ENCODE results near the gene RASA3.
"Not testable (repeated sequence)": the region's sequence is repeated elsewhere in the genome, so short reads cannot be mapped to it uniquely, and the experiment has no call there.

The RASA3 gene

GRCh38 chr13:114115796-114116195 lies 16.6 kb downstream of the RASA3 start:
- H3K4me3 ChIP-seq (ENCODE audit: low read length), result no peak overlapping the region
- no peaks in the 10 kb centered on the region for H3K27me3 ChIP-seq (ENCODE audit: insufficient read depth, low read length)
- no peaks in the 10 kb centered on the region for H3K9me3 ChIP-seq (ENCODE audit: low read length)
- H2AFZ ChIP-seq (ENCODE audit: low read depth, low read length), result no peak overlapping the region
- peaks cover 49% of the 10 kb centered on the region for H3K4me1 ChIP-seq (ENCODE audit: insufficient read depth, low read length)
- peaks cover 2% of the 10 kb centered on the region for H3K36me3 ChIP-seq (ENCODE audit: insufficient read depth, low read length)

GRCh38 chr13:114115191-114115671 lies 17.2 kb downstream of the RASA3 start:
- no peak overlapping the region for H3K4me3 ChIP-seq (ENCODE audit: low read length)
- H2AFZ ChIP-seq (ENCODE audit: low read depth, low read length), result no peak overlapping the region
- H3K9me3 ChIP-seq (ENCODE audit: low read length), result no peaks in the 10 kb centered on the region
- peaks cover 2% of the 10 kb centered on the region for H3K36me3 ChIP-seq (ENCODE audit: insufficient read depth, low read length)
- H3K4me1 ChIP-seq (ENCODE audit: insufficient read depth, low read length), result peaks cover 51% of the 10 kb centered on the region
- no peaks in the 10 kb centered on the region for H3K27me3 ChIP-seq (ENCODE audit: insufficient read depth, low read length)

GRCh38 chr13:114114666-114115065 lies 17.8 kb downstream of the RASA3 start:
- H3K4me3 ChIP-seq (ENCODE audit: low read length); H3K9me3 ChIP-seq (ENCODE audit: low read length): not testable (repeated sequence)
- H3K4me1 ChIP-seq (ENCODE audit: insufficient read depth, low read length), result peaks cover 57% of the 10 kb centered on the region

GRCh38 chr13:114114006-114114640 lies 18.3 kb downstream of the RASA3 start:
- no peak overlapping the region for H3K4me3 ChIP-seq (ENCODE audit: low read length)
- H3K36me3 ChIP-seq (ENCODE audit: insufficient read depth, low read length), result peaks cover 2% of the 10 kb centered on the region
- no peaks in the 10 kb centered on the region for H3K9me3 ChIP-seq (ENCODE audit: low read length)
- H2AFZ ChIP-seq (ENCODE audit: low read depth, low read length), result no peak overlapping the region
- H3K4me1 ChIP-seq (ENCODE audit: insufficient read depth, low read length), result peaks cover 59% of the 10 kb centered on the region
- no peaks in the 10 kb centered on the region for H3K27me3 ChIP-seq (ENCODE audit: insufficient read depth, low read length)

More at GRCh38 chr13:114114666-114115065, 17.8 kb downstream of the RASA3 start:
- H3K36me3 ChIP-seq (ENCODE audit: insufficient read depth, low read length); H3K27me3 ChIP-seq (ENCODE audit: insufficient read depth, low read length); H2AFZ ChIP-seq (ENCODE audit: low read depth, low read length): not testable (repeated sequence)

GRCh38 chr13:114113395-114113794 lies 19.0 kb downstream of the RASA3 start:
- H3K4me1 ChIP-seq (ENCODE audit: insufficient read depth, low read length), result peaks cover 55% of the 10 kb centered on the region
- H3K4me3 ChIP-seq (ENCODE audit: low read length); H3K9me3 ChIP-seq (ENCODE audit: low read length); H3K27me3 ChIP-seq (ENCODE audit: insufficient read depth, low read length); H3K36me3 ChIP-seq (ENCODE audit: insufficient read depth, low read length); H2AFZ ChIP-seq (ENCODE audit: low read depth, low read length): not testable (repeated sequence)

- Histone ChIP-seq H3K36me3 (ENCODE audit: insufficient read depth, low read length) (peaks cover 4% of the 10 kb centered on the region), H3K27me3 (ENCODE audit: insufficient read depth, low read length) (no peaks in the 10 kb centered on the region), H2AFZ (ENCODE audit: low read depth, low read length) (no peak overlapping the region), H3K9me3 (ENCODE audit: low read length) (no peaks in the 10 kb centered on the region), H3K4me1 (ENCODE audit: insufficient read depth, low read length) (peaks cover 50% of the 10 kb centered on the region), H3K4me3 (ENCODE audit: low read length) (no peak overlapping the region)
Measured at GRCh38 chr13:114112826-114113322, 19.5 kb downstream of the RASA3 start.

GRCh38 chr13:114112231-114112825 lies 20.1 kb downstream of the RASA3 start:
- Histone ChIP-seq H2AFZ (ENCODE audit: low read depth, low read length) (peak overlapping the region; percentile 4), H3K27me3 (ENCODE audit: insufficient read depth, low read length) (no peaks in the 10 kb centered on the region), H3K4me3 (ENCODE audit: low read length) (peak overlapping the region; percentile 8), H3K36me3 (ENCODE audit: insufficient read depth, low read length) (peaks cover 4% of the 10 kb centered on the region), H3K9me3 (ENCODE audit: low read length) (no peaks in the 10 kb centered on the region), H3K4me1 (ENCODE audit: insufficient read depth, low read length) (peaks cover 49% of the 10 kb centered on the region)

GRCh38 chr13:114111577-114111976 lies 20.8 kb downstream of the RASA3 start:
- H3K27me3 ChIP-seq (ENCODE audit: insufficient read depth, low read length), result no peaks in the 10 kb centered on the region
- H3K4me1 ChIP-seq (ENCODE audit: insufficient read depth, low read length), result peaks cover 49% of the 10 kb centered on the region
- H3K9me3 ChIP-seq (ENCODE audit: low read length), result no peaks in the 10 kb centered on the region
- H3K4me3 ChIP-seq (ENCODE audit: low read length), result no peak overlapping the region
- peaks cover 7% of the 10 kb centered on the region for H3K36me3 ChIP-seq (ENCODE audit: insufficient read depth, low read length)
- H2AFZ ChIP-seq (ENCODE audit: low read depth, low read length), result peak overlapping the region; percentile 4

GRCh38 chr13:114110830-114111189 lies 21.6 kb downstream of the RASA3 start:
- H2AFZ ChIP-seq (ENCODE audit: low read depth, low read length); H3K36me3 ChIP-seq (ENCODE audit: insufficient read depth, low read length); H3K4me3 ChIP-seq (ENCODE audit: low read length); H3K9me3 ChIP-seq (ENCODE audit: low read length); H3K27me3 ChIP-seq (ENCODE audit: insufficient read depth, low read length): not testable (repeated sequence)
- peaks cover 44% of the 10 kb centered on the region for H3K4me1 ChIP-seq (ENCODE audit: insufficient read depth, low read length)

GRCh38 chr13:114110091-114110829 lies 22.2 kb downstream of the RASA3 start:
- peaks cover 40% of the 10 kb centered on the region for H3K4me1 ChIP-seq (ENCODE audit: insufficient read depth, low read length)
- H3K27me3 ChIP-seq (ENCODE audit: insufficient read depth, low read length), result no peaks in the 10 kb centered on the region
- H2AFZ ChIP-seq (ENCODE audit: low read depth, low read length), result no peak overlapping the region
- no peaks in the 10 kb centered on the region for H3K9me3 ChIP-seq (ENCODE audit: low read length)
- peaks cover 6% of the 10 kb centered on the region for H3K36me3 ChIP-seq (ENCODE audit: insufficient read depth, low read length)
- no peak overlapping the region for H3K4me3 ChIP-seq (ENCODE audit: low read length)

GRCh38 chr13:114109641-114110041 lies 22.8 kb downstream of the RASA3 start:
- Histone ChIP-seq H3K27me3 (ENCODE audit: insufficient read depth, low read length) (no peaks in the 10 kb centered on the region), H3K36me3 (ENCODE audit: insufficient read depth, low read length) (peaks cover 6% of the 10 kb centered on the region), H3K4me3 (ENCODE audit: low read length) (no peak overlapping the region), H2AFZ (ENCODE audit: low read depth, low read length) (no peak overlapping the region), H3K9me3 (ENCODE audit: low read length) (no peaks in the 10 kb centered on the region), H3K4me1 (ENCODE audit: insufficient read depth, low read length) (peaks cover 40% of the 10 kb centered on the region)

- H3K36me3 ChIP-seq (ENCODE audit: insufficient read depth, low read length), result peaks cover 6% of the 10 kb centered on the region
- H3K4me3 ChIP-seq (ENCODE audit: low read length), result no peak overlapping the region
- no peak overlapping the region for H2AFZ ChIP-seq (ENCODE audit: low read depth, low read length)
- no peaks in the 10 kb centered on the region for H3K27me3 ChIP-seq (ENCODE audit: insufficient read depth, low read length)
- H3K9me3 ChIP-seq (ENCODE audit: low read length), result no peaks in the 10 kb centered on the region
- peaks cover 40% of the 10 kb centered on the region for H3K4me1 ChIP-seq (ENCODE audit: insufficient read depth, low read length)
Measured at GRCh38 chr13:114108894-114109293, 23.5 kb downstream of the RASA3 start.

GRCh38 chr13:114108141-114108761 lies 24.2 kb downstream of the RASA3 start:
- no peak overlapping the region for H3K4me3 ChIP-seq (ENCODE audit: low read length)
- H3K27me3 ChIP-seq (ENCODE audit: insufficient read depth, low read length), result no peaks in the 10 kb centered on the region
- H3K36me3 ChIP-seq (ENCODE audit: insufficient read depth, low read length), result peaks cover 6% of the 10 kb centered on the region
- H2AFZ ChIP-seq (ENCODE audit: low read depth, low read length), result no peak overlapping the region
- H3K4me1 ChIP-seq (ENCODE audit: insufficient read depth, low read length), result peaks cover 40% of the 10 kb centered on the region
- no peaks in the 10 kb centered on the region for H3K9me3 ChIP-seq (ENCODE audit: low read length)
